AG04449 (cell line): Measurements from ENCODE around the gene ABCB10.

Source experiments
- CTCF ChIA-PET: fragments of 350-600 bp; formaldehyde crosslinking; extraction: SDS; loops from one replicate; lab custom pipeline; 2021; ENCODE audit warnings: antibody characterized with exemption; lab: Yijun Ruan, JAX
- POLR2A ChIA-PET: fragments of 400-600, 350-600 bp; formaldehyde crosslinking; extraction: SDS; loops from one replicate; lab custom pipeline; 2020; ENCODE audit warnings: antibody characterized with exemption, inconsistent platforms; lab: Yijun Ruan, JAX
- DNase-seq: peaks from one replicate; pipeline ENCODE4 v3.0.0-alpha.2; 2010; ENCODE audit warnings: low read depth, low spot score
- H3K4me3 ChIP-seq: 2 replicates; pipeline ENCODE4 v1.5.1; 2011; ENCODE audit warnings: low read depth, mild to moderate bottlenecking, control low read depth, low read length
- TF ChIP-seq, protein P1 (sequence below): IDR thresholded peaks from one replicate; pipeline ENCODE4 v1.5.1; 2011; ENCODE audit warnings: mild to moderate bottlenecking, moderate library complexity, low read length, control low read depth, inconsistent platforms; ENCODE audit not compliant: insufficient read depth; ENCODE audit errors: missing control alignments

Gene ABCB10

DNA sequence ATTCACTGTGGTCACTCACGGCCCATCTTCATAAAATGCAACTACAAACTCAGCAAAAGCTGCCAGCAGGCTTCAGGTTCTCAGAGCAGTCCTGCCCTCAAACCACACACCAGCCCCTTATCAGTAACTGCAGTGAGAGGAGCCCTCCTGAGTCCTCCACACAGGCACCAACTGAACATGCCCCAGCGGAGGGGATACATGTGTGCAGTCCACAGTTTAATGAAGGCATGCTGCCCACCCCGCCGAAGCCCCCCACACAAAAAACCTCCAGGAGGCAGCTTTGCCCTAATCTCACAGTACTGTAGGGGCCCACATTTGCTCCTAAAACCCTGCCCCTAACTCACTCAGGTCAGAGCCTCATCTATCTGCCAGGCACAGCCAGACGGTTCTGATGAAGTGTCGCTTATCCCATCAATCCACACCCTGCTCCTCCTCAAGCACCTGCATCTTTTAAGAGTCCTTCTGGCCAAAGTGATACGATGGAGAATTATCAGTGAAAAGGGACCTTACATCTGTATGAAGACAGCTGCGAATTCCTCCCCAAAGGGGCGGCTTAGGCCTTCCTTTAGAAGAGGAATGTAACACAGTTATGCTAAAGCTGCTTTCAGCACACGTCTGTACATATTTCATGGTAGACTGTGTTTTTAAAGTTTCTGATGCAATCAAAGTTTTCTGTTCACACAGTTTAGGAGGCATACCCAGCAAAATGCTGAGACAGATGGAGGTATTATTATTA lies 3.5 kb downstream of the ABCB10 start:
- H3K4me3 ChIP-seq = no peak overlapping the region
- ChIA-PET POLR2A (no interaction called here), CTCF (interaction anchor here (1.0 kb wide), 1 partner anchor 40 kb away, joined by 3 read pairs; no protein-coding TSS in a partner anchor)
- TF ChIP-seq, protein P1, sequence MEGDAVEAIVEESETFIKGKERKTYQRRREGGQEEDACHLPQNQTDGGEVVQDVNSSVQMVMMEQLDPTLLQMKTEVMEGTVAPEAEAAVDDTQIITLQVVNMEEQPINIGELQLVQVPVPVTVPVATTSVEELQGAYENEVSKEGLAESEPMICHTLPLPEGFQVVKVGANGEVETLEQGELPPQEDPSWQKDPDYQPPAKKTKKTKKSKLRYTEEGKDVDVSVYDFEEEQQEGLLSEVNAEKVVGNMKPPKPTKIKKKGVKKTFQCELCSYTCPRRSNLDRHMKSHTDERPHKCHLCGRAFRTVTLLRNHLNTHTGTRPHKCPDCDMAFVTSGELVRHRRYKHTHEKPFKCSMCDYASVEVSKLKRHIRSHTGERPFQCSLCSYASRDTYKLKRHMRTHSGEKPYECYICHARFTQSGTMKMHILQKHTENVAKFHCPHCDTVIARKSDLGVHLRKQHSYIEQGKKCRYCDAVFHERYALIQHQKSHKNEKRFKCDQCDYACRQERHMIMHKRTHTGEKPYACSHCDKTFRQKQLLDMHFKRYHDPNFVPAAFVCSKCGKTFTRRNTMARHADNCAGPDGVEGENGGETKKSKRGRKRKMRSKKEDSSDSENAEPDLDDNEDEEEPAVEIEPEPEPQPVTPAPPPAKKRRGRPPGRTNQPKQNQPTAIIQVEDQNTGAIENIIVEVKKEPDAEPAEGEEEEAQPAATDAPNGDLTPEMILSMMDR = no peak
- DNase-seq = no peak

DNA sequence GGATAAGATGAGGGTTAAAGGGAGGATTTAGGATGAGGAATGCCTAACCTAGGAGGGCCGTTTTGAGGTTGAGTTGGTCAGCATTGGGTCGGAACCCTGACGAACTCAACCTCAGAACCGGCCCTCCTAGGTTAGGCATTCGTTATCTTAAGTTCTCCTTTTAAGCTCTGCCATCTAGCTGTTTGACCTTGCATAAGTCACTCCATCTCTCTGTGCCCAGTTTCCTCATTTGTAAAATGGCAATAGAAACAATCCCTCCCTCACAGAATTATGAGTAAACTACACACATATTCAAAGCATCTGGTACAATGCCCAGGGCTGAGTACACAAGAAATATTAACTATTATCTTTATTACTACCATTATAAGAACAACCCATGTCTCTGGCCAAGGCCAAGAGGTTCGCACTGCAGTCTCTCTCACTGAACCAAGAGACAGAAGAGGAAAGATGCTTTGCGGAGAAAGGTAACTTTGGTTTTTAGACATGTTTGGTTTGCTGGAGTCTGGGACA lies 4.8 kb downstream of the ABCB10 start:
- ChIA-PET POLR2A (no interaction called here), CTCF (no interaction called here)
- TF ChIP-seq, protein P1 = no peak
- DNase-seq = no peak
- no peak overlapping the region for H3K4me3 ChIP-seq

DNA sequence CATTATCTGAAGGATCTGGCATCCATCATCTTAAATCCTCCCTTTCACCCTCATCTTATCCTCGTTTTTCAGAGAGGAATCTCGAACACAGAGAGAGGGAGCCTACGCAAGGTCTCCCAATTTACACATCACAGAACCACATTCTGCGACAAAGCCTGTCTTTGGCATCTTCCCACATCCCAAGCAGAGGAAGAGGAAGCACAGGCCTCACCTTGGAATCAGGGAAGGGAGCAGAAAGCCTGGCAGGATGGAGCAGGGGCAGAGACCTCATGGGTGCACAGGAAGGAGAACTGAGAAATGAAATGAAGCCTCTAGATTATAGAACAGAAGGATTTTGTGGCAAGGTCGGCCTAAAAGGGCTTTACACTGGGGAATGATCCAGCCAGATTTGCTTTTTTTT lies 5.8 kb downstream of the ABCB10 start:
- TF ChIP-seq, protein P1 = no peak
- DNase-seq = no peak
- ChIA-PET CTCF (no interaction called here), POLR2A (no interaction called here)
- H3K4me3 ChIP-seq = no peak overlapping the region

DNA sequence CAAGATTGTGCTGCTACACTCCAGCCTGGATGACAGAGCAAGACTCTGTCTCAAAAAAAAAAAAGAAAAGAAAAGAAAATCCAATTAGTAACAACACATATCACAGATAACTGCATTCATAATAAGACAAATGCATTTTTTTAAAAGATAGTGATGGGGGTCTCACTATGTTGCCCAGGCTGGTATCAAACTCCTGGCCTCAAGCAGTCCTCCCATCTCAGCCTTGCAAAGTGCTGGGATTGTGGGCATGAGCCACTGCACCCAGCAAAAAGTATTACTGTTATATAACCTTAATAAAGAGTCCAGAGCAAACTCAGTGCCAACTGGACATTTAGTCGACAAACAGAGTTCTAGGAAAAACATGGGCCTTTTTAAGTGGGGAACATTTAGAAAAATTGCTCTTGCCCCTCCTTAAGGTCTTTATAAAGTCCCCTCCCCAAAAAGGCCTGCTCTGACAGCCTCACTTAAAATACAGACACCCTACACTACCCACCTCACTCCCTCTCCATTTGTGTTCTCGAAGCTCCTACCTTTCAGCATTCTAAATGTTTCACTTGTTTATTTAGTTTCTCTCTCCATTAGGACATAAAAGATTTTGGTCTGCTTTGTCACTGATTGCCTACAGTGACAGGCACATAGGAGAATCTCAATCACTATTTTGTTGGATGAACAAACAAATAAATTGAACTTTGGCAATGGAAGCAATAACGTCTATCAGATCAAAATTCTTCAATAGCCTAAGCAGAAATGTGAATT lies 7.5 kb downstream of the ABCB10 start:
- DNase-seq = no peak
- CTCF ChIA-PET = interaction anchor here (6.7 kb wide), 1 partner anchor 7 kb away, joined by 36 read pairs; the partner anchor contains the start of gene ABCB10
- H3K4me3 ChIP-seq = no peak overlapping the region
- TF ChIP-seq, protein P1 = no peak
- POLR2A ChIA-PET = no interaction called here

DNA sequence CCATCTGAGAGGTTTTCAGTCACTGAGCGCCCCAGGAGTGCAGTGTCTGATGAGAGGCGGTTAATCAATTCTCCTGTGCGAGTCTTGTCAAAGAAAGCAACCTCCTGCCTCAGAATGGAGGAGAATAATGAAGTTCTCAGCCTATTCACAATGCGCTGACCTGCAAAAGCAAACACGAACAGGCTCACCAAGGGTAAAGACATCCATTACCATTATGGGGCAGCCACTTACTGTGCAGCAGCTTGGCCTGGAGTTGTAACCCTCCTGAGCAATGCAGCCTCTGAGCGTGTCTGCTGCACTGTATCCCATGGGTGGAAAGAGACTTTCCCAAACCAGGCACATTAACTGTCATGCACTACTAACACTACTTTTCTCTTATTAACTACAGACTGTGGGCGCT lies 11.0 kb downstream of the ABCB10 start:
- CTCF ChIA-PET = interaction anchor here (2.5 to 6.7 kb wide), 2 partner anchors 11 to 32 kb away, joined by 7 to 36 read pairs; partner anchors contain the start of gene ABCB10
- POLR2A ChIA-PET = no interaction called here

More for the DNA sequence above, 11.0 kb downstream of the ABCB10 start:
- no peak overlapping the region for H3K4me3 ChIP-seq
- TF ChIP-seq, protein P1 = no peak
- DNase-seq = no peak
